NCI-H1105 (cell line): ENCODE data around the gene CDSN.
"Not testable (repeated sequence)": the region's sequence is repeated elsewhere in the genome, so short reads cannot be mapped to it uniquely, and the experiment has no call there.

Experiments
- DNase-seq: peaks from one replicate; lab custom pipeline; 2025; lab: John Stamatoyannopoulos, UW

Gene CDSN

GRCh38 chr6:31120151-31120915, at the start of gene CDSN:
Gene CDSN, minus strand, starts transcription at chr6:31120446. Its CDS starts 27 bp downstream, at chr6:31120419.
- DNase-seq: no peak

- no peak for DNase-seq
These were observed 49.0 kb upstream of the CDSN start for GRCh38 chr6:31169123-31169857.

- DNase-seq: no peak
These were observed 48.4 kb upstream of the CDSN start for GRCh38 chr6:31168606-31169005.

GRCh38 chr6:31165986-31166385, 45.7 kb upstream of the CDSN start:
- DNase-seq: no peak

GRCh38 chr6:31165064-31165832, 45.0 kb upstream of the CDSN start:
- DNase-seq: not testable (repeated sequence)

- DNase-seq: not testable (repeated sequence)
These were observed 44.3 kb upstream of the CDSN start for GRCh38 chr6:31164475-31165063.

GRCh38 chr6:31163922-31164321, 43.7 kb upstream of the CDSN start:
- no peak for DNase-seq

- no peak for DNase-seq
These were observed 42.4 kb upstream of the CDSN start for GRCh38 chr6:31162463-31163165.

- DNase-seq: no peak
These were observed 41.2 kb upstream of the CDSN start for GRCh38 chr6:31161216-31162126.

- DNase-seq: no peak
These were observed 38.9 kb upstream of the CDSN start for GRCh38 chr6:31158863-31159855.

- DNase-seq: peak; percentile 98
These were observed 38.1 kb upstream of the CDSN start, which contains the start of gene TCF19 for GRCh38 chr6:31158140-31158862. Gene TCF19, plus strand, starts transcription at chr6:31158589. Its CDS starts 881 bp downstream, at chr6:31159470.

- DNase-seq: no peak
These were observed 37.4 kb upstream of the CDSN start, which contains the start of gene CCHCR1 for GRCh38 chr6:31157513-31158139. Gene CCHCR1, minus strand, starts transcription at chr6:31157802. Its CDS starts 202 bp downstream, at chr6:31157600.

GRCh38 chr6:31156641-31157040, 36.4 kb upstream of the CDSN start:
- DNase-seq: no peak

GRCh38 chr6:31154436-31154835, 34.2 kb upstream of the CDSN start:
- no peak for DNase-seq

GRCh38 chr6:31152781-31153180, 32.5 kb upstream of the CDSN start:
- DNase-seq: no peak

GRCh38 chr6:31149827-31150447, 29.7 kb upstream of the CDSN start:
- DNase-seq: no peak

- no peak for DNase-seq
These were observed 25.1 kb upstream of the CDSN start for GRCh38 chr6:31145386-31145785.
